IPS-18a (cell line): ENCODE data around the gene PCED1B.

Experiments
- H3K27ac ChIP-seq: one replicate; pipeline ENCODE4 v1.5.1; 2013; ENCODE audit warnings: low read length
- H3K27me3 ChIP-seq: one replicate; pipeline ENCODE4 v1.6.1; 2013; ENCODE audit warnings: mild to moderate bottlenecking, low read length; ENCODE audit not compliant: control insufficient read depth, insufficient read depth
- H3K36me3 ChIP-seq: one replicate; pipeline ENCODE4 v1.6.1; 2013; ENCODE audit warnings: low read depth, low read length; ENCODE audit not compliant: control insufficient read depth
- H3K4me1 ChIP-seq: one replicate; pipeline ENCODE4 v1.6.1; 2013; ENCODE audit warnings: low read depth, low read length; ENCODE audit not compliant: control insufficient read depth
- H3K4me3 ChIP-seq: one replicate; pipeline ENCODE4 v1.5.1; 2013; ENCODE audit warnings: low read length
- H3K9ac ChIP-seq: one replicate; pipeline ENCODE4 v1.6.1; 2013; ENCODE audit warnings: mild to moderate bottlenecking, low read length, moderate library complexity
- H3K9me3 ChIP-seq: one replicate; pipeline ENCODE4 v1.6.1; 2013; ENCODE audit warnings: low read depth, low read length; ENCODE audit not compliant: control insufficient read depth

Gene PCED1B

GRCh38 chr12:47079468-47079980 is at the start of gene PCED1B, which contains the start of gene AMIGO2:
Gene PCED1B (plus strand): TSS chr12:47079621. CDS start chr12:47235064, 155,443 bp downstream.
Gene AMIGO2 (minus strand): TSS chr12:47079959. CDS start chr12:47079002, 957 bp downstream.
- Histone ChIP-seq H3K36me3 (no peaks in the 10 kb centered on the region), H3K27ac (no peak within 1 kb of the TSS), H3K4me3 (peak within 1 kb of the TSS; percentile 79), H3K27me3 (peaks cover 30% of the 10 kb centered on the region), H3K4me1 (peaks cover 8% of the 10 kb centered on the region), H3K9ac (peak within 1 kb of the TSS; percentile 43), H3K9me3 (no peaks in the 10 kb centered on the region)

- no peaks in the 10 kb centered on the region for H3K36me3 ChIP-seq
- H3K27me3 ChIP-seq, result no peaks in the 10 kb centered on the region
- no peak overlapping the region for H3K4me3 ChIP-seq
- no peaks in the 10 kb centered on the region for H3K9me3 ChIP-seq
- no peak overlapping the region for H3K9ac ChIP-seq
- H3K4me1 ChIP-seq, result peaks cover 13% of the 10 kb centered on the region
- no peak overlapping the region for H3K27ac ChIP-seq
These were observed 49.5 kb upstream of the PCED1B start for GRCh38 chr12:47029903-47030302.

- no peaks in the 10 kb centered on the region for H3K27me3 ChIP-seq
- H3K36me3 ChIP-seq, result no peaks in the 10 kb centered on the region
- H3K4me1 ChIP-seq, result peaks cover 13% of the 10 kb centered on the region
- H3K9me3 ChIP-seq, result no peaks in the 10 kb centered on the region
- H3K27ac ChIP-seq, result no peak overlapping the region
- no peak overlapping the region for H3K4me3 ChIP-seq
- no peak overlapping the region for H3K9ac ChIP-seq
These were observed 46.8 kb upstream of the PCED1B start for GRCh38 chr12:47032644-47033043.

- H3K9me3 ChIP-seq, result no peaks in the 10 kb centered on the region
- no peak overlapping the region for H3K27ac ChIP-seq
- no peaks in the 10 kb centered on the region for H3K27me3 ChIP-seq
- H3K9ac ChIP-seq, result no peak overlapping the region
- no peak overlapping the region for H3K4me3 ChIP-seq
- peaks cover 13% of the 10 kb centered on the region for H3K4me1 ChIP-seq
- H3K36me3 ChIP-seq, result no peaks in the 10 kb centered on the region
These were observed 46.3 kb upstream of the PCED1B start for GRCh38 chr12:47033081-47033480.

- H3K9me3 ChIP-seq, result no peaks in the 10 kb centered on the region
- peaks cover 17% of the 10 kb centered on the region for H3K4me1 ChIP-seq
- H3K36me3 ChIP-seq, result no peaks in the 10 kb centered on the region
- H3K9ac ChIP-seq, result no peak overlapping the region
- H3K4me3 ChIP-seq, result no peak overlapping the region
- no peak overlapping the region for H3K27ac ChIP-seq
- no peaks in the 10 kb centered on the region for H3K27me3 ChIP-seq
These were observed 45.4 kb upstream of the PCED1B start for GRCh38 chr12:47033789-47034555.

- Histone ChIP-seq H3K4me3 (no peak overlapping the region), H3K9me3 (no peaks in the 10 kb centered on the region), H3K27ac (no peak overlapping the region), H3K9ac (no peak overlapping the region), H3K36me3 (no peaks in the 10 kb centered on the region), H3K4me1 (peaks cover 17% of the 10 kb centered on the region), H3K27me3 (no peaks in the 10 kb centered on the region)
These were observed 44.8 kb upstream of the PCED1B start for GRCh38 chr12:47034661-47035060.

GRCh38 chr12:47035484-47035883 is 43.9 kb upstream of the PCED1B start:
- no peak overlapping the region for H3K27ac ChIP-seq
- peaks cover 22% of the 10 kb centered on the region for H3K4me1 ChIP-seq
- no peaks in the 10 kb centered on the region for H3K36me3 ChIP-seq
- H3K4me3 ChIP-seq, result no peak overlapping the region
- H3K9me3 ChIP-seq, result no peaks in the 10 kb centered on the region
- no peaks in the 10 kb centered on the region for H3K27me3 ChIP-seq
- H3K9ac ChIP-seq, result no peak overlapping the region

- Histone ChIP-seq H3K4me3 (no peak overlapping the region), H3K4me1 (peaks cover 22% of the 10 kb centered on the region), H3K27ac (no peak overlapping the region), H3K36me3 (no peaks in the 10 kb centered on the region), H3K27me3 (no peaks in the 10 kb centered on the region), H3K9me3 (no peaks in the 10 kb centered on the region), H3K9ac (no peak overlapping the region)
These were observed 41.1 kb upstream of the PCED1B start for GRCh38 chr12:47038270-47038748.

- H3K36me3 ChIP-seq, result no peaks in the 10 kb centered on the region
- no peak overlapping the region for H3K4me3 ChIP-seq
- peaks cover 15% of the 10 kb centered on the region for H3K4me1 ChIP-seq
- H3K9me3 ChIP-seq, result no peaks in the 10 kb centered on the region
- H3K27ac ChIP-seq, result no peak overlapping the region
- H3K27me3 ChIP-seq, result no peaks in the 10 kb centered on the region
- H3K9ac ChIP-seq, result no peak overlapping the region
These were observed 40.3 kb upstream of the PCED1B start for GRCh38 chr12:47039079-47039478.

GRCh38 chr12:47039756-47040155 is 39.7 kb upstream of the PCED1B start:
- H3K27me3 ChIP-seq, result no peaks in the 10 kb centered on the region
- H3K9ac ChIP-seq, result no peak overlapping the region
- no peaks in the 10 kb centered on the region for H3K36me3 ChIP-seq
- no peaks in the 10 kb centered on the region for H3K9me3 ChIP-seq
- peaks cover 9% of the 10 kb centered on the region for H3K4me1 ChIP-seq
- H3K27ac ChIP-seq, result no peak overlapping the region
- H3K4me3 ChIP-seq, result no peak overlapping the region

- Histone ChIP-seq H3K4me3 (no peak overlapping the region), H3K36me3 (no peaks in the 10 kb centered on the region)
These were observed 38.1 kb upstream of the PCED1B start for GRCh38 chr12:47041327-47041726.

GRCh38 chr12:47048541-47048940 is 30.9 kb upstream of the PCED1B start:
- peaks cover 8% of the 10 kb centered on the region for H3K9me3 ChIP-seq
- no peaks in the 10 kb centered on the region for H3K4me1 ChIP-seq
- H3K27ac ChIP-seq, result no peak overlapping the region
- H3K27me3 ChIP-seq, result no peaks in the 10 kb centered on the region
- H3K4me3 ChIP-seq, result no peak overlapping the region
- no peaks in the 10 kb centered on the region for H3K36me3 ChIP-seq
- no peak overlapping the region for H3K9ac ChIP-seq

More at GRCh38 chr12:47041327-47041726, 38.1 kb upstream of the PCED1B start:
- Histone ChIP-seq H3K4me1 (peaks cover 9% of the 10 kb centered on the region), H3K9ac (no peak overlapping the region), H3K27me3 (no peaks in the 10 kb centered on the region), H3K9me3 (no peaks in the 10 kb centered on the region), H3K27ac (no peak overlapping the region)
